Cortex of kidney (tissue), 1 donor: ENCODE data around the gene RPS6KB2.

Experiments
- DNase-seq: peaks from one replicate; lab custom pipeline; 2025; lab: John Stamatoyannopoulos, UW

Gene RPS6KB2

GRCh38 chr11:67428052-67429001 is at the start of gene RPS6KB2:
Gene RPS6KB2 (plus strand): TSS chr11:67428494. CDS start chr11:67428546, 52 bp downstream.
- peak; percentile 53 for DNase-seq

GRCh38 chr11:67378544-67378943 is 49.8 kb upstream of the RPS6KB2 start:
- DNase-seq: no peak

DNA sequence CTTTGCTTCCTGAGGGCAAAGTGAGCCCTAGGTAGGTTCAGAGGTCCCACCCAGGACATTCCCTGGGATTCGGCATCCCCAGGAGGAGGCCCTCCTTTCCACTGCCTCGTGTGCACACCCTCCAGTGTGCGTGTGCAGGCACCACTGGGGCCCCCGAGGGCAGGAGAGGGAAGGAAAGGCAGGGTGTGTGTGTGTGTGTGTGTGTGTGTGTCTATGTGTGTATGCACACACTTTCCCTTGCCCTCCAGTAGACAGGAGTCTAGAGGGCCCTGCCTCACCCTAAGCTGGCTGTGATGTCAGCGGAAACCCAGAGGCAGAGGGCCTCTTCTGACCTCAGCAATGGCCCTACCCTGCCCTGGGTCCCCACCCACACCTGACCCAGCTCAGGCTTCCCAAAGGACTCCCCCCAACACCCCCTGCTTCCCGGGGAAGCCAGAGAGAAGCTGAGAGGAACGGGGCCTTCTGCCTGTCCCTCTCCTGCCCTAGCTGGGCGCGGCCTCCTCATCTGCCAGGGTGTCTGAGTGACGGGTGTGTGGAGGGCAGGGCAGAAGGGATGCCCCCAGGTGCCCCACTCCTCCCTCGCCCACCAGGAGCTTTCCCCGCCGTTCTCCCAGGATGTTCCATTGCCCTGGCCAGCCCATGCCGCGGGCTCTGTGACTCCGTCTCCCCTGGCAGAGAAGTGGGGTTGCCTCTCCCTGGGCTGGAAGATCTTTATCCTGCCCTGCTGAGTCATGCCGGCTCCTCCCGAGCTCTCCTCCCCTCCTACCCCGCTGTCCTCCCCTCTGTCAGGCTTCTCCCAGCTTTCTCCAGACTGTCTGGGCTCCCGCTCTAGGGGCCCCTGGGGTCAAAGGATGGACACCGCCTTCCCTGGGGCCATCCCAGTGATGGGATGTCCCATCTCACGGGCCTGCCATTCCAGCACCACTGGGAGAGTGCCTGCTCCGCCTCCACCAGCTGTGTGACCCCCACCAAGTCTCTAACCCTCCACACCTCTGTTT is 48.9 kb upstream of the RPS6KB2 start:
- DNase-seq: no peak

DNA sequence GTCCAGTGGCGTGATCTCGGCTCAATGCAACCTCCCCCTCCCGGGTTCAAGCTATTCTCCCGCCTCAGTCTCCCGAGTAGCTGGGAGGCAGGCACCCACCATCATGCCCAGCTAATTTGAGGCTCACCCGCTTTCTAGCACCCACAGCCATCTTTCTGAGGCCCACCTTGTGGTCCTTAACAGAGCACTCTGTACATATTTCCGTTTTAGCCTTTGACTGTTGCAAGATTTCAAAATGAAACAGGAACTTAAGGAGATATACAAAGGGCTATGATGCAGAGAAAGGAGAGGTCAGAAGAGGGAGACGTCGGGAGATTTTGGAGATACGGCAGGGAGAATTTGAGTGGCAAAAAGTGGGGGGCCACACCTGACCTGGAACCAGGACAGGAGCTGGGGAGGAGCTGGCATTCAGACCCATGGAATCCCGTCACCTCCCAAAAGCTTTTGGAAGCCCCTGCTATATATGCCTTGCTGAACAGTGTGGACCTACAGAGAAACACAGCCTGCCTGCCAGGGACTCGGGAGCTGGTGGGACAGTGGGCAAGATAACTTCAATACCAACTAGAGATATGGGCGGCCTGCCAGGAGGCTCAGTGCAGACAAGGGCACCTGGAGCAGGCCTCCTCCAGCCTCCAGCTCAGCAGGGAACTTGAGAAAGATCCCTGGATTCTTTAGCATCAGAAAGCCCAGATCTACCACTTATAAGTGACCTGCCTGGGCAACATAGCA is 46.9 kb upstream of the RPS6KB2 start:
- no peak for DNase-seq

GRCh38 chr11:67382276-67383136 is 45.8 kb upstream of the RPS6KB2 start:
- no peak for DNase-seq

DNA sequence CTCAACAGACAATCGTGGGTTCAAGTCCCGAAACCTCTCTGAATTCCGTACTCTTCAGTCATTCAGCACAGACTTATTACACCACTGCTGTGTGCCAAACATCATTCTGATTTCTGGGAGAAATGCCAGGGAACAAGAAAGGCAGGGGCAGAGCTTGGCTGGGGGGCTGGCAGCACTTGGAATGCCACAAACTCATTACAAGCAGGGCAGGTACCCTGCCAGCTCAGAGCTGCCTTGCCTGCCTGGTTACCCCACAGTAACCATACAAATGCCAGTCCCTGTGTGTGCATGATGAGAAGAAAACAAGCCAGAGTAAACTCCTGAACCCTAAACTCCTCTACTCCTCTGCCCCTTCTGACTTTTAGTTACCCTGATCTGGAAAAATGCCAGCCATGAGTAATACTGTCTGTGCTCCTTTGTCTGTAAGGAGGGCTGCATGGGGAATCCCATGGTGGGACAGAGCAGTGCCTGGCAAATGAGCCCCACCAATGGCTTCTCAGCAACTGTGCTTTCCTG is 43.4 kb upstream of the RPS6KB2 start:
- no peak for DNase-seq

DNA sequence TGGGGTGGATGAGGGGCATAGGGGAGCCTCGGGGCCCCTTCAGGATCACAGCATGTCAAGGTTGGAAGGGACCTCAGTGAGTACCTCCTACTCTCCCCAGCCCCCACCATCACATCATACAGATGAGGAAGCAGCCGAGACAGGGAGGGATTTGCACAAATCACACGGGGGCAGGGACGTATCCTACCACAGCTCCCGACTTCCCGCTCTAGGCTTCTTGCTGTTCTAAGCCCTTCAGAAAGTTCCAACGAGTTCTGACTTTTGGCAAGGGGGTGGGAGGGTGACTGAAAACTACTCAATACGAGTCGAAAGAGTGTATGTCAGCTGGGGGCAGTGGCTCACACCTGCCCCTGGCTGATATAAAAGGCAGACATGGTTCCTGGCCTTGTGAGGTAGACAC is 41.2 kb upstream of the RPS6KB2 start:
- no peak for DNase-seq

GRCh38 chr11:67387518-67387917 is 40.8 kb upstream of the RPS6KB2 start:
- DNase-seq: no peak

- DNase-seq: no peak
Measured at GRCh38 chr11:67389477-67389876, 38.8 kb upstream of the RPS6KB2 start.

- DNase-seq: no peak
Measured at GRCh38 chr11:67390947-67391303, 37.4 kb upstream of the RPS6KB2 start.

DNA sequence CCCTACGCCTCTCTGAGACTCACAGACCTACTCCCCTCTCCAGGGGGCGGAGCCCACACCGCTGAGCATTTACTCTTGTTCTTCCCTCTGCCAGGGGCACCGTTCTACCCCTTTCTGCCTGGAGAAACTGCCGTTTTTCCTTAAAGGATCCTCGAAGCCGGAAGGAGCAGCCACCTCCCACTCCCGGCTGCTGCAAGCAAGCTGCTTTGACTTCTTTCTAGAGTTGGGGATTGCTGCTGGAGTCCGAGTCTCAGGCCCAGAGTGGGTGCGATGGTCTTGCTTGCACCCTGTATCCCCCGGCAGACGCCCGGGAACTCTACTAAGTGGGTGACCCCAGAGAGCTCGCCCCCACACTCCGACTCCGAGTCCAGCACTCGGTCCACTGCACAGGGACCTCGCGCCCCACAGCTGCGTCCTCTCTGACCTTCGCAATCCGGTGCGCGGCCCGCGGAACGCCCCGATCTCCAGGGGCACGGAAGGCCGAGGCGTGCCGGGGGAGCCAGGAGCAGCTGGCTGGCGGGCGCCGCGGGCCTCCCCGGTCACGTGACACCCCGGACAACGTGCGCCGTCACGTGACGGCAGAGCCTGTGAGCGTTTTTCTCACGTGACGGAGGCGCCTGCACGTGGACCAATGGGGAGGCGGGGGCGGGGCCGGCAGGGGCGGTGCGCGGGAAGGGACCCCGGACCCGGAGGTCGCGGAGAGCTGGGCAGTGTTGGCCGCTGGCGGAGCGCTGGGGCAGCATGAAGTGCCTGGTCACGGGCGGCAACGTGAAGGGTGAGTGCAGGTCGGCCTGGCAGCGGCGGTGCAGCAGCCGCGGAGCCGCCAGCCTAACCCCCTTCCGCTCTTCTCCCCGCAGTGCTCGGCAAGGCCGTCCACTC is 36.8 kb upstream of the RPS6KB2 start, which contains the start of gene RAD9A:
TSS of gene RAD9A (plus strand) at position 683 of the 879 bp plus-strand sequence. CDS start at position 742, 59 bp downstream.
- DNase-seq: no peak

DNA sequence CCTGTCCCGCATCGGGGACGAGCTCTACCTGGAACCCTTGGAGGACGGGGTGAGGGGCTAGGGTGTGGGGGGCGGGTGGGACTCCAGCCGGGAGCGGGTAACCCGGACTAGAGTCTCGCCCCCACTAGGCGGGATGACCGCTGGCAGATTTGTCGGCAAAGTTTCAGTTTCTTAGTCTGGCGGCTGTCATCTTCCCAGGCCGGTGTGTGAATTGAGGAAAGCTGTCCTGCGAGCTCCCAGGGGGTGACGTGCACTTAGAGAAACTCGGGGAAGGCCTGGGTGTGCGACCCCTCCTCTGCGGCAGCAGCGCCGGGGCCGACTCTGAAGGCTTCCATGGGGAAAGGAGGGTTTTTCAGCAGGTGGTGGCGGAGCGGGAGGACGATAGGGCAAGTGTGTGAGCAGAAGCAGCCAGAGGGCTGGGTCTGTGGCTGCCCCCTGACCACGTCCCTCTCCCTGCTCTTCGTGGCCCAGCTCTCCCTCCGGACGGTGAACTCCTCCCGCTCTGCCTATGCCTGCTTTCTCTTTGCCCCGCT is 36.0 kb upstream of the RPS6KB2 start:
- no peak for DNase-seq

DNA sequence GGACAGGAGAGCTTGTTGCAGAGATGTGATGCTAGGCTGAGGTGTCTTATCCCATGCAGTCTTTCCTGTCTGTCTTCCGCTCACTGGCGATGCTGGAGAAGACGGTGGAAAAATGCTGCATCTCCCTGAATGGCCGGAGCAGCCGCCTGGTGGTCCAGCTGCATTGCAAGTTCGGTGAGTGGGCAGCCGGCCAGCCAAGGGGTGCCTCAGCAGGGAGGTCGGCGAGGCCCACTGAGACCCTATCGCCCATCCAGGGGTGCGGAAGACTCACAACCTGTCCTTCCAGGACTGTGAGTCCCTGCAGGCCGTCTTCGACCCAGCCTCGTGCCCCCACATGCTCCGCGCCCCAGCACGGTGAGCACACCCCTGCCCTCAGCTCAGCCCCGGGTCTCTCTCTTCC is 34.9 kb upstream of the RPS6KB2 start:
- DNase-seq: no peak

GRCh38 chr11:67393990-67394389 is 34.3 kb upstream of the RPS6KB2 start:
- no peak for DNase-seq

- DNase-seq: no peak
Measured at GRCh38 chr11:67395555-67396258, 32.6 kb upstream of the RPS6KB2 start.

DNA sequence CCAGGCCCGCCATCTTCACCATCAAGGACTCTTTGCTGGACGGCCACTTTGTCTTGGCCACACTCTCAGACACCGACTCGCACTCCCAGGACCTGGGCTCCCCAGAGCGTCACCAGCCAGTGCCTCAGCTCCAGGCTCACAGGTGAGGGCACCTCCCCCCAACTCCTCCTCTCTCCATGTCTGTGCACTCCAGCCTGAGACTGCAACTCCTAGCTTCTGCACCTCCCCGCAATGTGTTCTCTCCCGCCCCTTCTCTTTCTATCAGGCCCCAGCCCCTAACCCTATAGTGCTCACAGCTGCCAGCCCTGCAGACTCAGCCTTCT is 32.1 kb upstream of the RPS6KB2 start:
- DNase-seq: no peak

DNA sequence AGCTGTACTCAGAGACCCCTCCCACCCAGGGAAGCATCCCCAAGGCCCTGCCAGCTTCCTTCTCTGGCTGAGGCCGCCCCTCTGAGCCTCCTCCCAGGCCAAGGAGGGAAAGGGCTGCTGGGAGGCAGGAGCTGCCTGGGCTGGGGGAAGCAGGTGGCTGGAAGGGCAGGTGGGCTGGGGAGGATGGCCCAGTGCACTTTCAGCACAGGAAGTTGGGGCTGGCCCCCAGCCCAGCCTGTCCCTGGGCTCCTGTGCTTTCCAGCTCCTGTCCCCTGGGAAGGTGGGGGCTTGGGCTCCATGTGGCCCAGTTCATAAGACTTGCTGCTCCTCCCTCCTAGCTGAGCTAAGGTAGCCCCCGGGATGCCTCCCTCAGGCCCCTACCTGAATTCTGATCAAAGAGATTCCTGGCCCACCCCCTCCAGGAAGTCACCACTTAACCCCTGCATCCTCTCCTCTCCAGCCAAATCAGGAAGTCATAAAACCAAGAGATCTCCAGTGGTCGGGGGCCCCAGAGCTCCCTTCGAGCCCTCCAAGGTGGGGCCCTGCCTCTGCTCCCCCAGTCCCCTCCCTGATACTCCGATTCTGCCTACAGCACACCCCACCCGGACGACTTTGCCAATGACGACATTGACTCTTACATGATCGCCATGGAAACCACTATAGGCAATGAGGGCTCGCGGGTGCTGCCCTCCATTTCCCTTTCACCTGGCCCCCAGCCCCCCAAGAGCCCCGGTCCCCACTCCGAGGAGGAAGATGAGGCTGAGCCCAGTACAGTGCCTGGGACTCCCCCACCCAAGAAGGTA is 31.5 kb upstream of the RPS6KB2 start:
- no peak for DNase-seq

- DNase-seq: no peak
Measured at GRCh38 chr11:67397536-67397935, 30.8 kb upstream of the RPS6KB2 start.
